Astrocyte of the spinal cord (primary cell): ENCODE results near the gene CLDN6.
A peak's percentile ranks its signal among the peaks of the same experiment; 100 is the strongest.

Experiments
- DNase-seq: peaks from one replicate; pipeline ENCODE4 v3.0.0; 2011; ENCODE audit warnings: low read depth, low spot score
- H3K4me3 ChIP-seq: 2 replicates; pipeline ENCODE4 v1.5.1; 2011; ENCODE audit warnings: low read depth, mild to moderate bottlenecking, low read length, moderate library complexity
- in situ Hi-C: cut with HindIII; loops from 2 replicates; pipeline ENCODE4 v1.10.0; 2017; ENCODE audit warnings: low sequenced_read_pairs
- TF ChIP-seq, protein P1 (sequence below): IDR thresholded peaks from 2 replicates; pipeline ENCODE4 v1.5.1; 2012; ENCODE audit warnings: low read depth, mild to moderate bottlenecking, low read length, inconsistent platforms

CLDN6 gene

GRCh38 chr16:2968738-2969544, 49.0 kb downstream of the CLDN6 start, which contains the start of gene PAQR4:
Gene PAQR4 (plus strand): TSS chr16:2969348. CDS start chr16:2969675, 327 bp downstream.
- peak within 1 kb of the TSS; percentile 47 for H3K4me3 ChIP-seq
- TF ChIP-seq, protein P1, sequence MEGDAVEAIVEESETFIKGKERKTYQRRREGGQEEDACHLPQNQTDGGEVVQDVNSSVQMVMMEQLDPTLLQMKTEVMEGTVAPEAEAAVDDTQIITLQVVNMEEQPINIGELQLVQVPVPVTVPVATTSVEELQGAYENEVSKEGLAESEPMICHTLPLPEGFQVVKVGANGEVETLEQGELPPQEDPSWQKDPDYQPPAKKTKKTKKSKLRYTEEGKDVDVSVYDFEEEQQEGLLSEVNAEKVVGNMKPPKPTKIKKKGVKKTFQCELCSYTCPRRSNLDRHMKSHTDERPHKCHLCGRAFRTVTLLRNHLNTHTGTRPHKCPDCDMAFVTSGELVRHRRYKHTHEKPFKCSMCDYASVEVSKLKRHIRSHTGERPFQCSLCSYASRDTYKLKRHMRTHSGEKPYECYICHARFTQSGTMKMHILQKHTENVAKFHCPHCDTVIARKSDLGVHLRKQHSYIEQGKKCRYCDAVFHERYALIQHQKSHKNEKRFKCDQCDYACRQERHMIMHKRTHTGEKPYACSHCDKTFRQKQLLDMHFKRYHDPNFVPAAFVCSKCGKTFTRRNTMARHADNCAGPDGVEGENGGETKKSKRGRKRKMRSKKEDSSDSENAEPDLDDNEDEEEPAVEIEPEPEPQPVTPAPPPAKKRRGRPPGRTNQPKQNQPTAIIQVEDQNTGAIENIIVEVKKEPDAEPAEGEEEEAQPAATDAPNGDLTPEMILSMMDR = no peak
- peak; percentile 85 for DNase-seq
- in situ Hi-C loops = no loop called here

DNA sequence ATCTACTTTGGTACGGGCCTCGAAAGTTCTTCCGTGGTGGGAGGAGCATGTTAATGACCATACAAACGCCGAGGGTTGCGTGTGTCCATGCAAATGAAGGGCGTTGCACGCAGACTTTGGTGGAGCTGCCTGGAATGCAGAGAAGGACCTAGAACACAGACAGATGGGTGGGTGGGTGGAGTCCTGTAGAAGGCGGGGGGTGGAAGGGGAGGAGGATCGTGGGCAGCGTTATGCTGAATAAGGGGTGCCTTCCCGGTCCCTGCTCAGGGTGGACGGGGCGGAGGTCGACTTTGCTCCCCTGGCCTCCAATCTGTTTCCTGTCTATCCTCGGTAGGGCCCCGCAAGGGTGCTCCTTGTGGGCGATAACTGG, 49.6 kb downstream of the CLDN6 start:
- TF ChIP-seq, protein P1 = no peak
- H3K4me3 ChIP-seq = no peak overlapping the region
- DNase-seq = no peak
- in situ Hi-C loops = no loop called here

DNA sequence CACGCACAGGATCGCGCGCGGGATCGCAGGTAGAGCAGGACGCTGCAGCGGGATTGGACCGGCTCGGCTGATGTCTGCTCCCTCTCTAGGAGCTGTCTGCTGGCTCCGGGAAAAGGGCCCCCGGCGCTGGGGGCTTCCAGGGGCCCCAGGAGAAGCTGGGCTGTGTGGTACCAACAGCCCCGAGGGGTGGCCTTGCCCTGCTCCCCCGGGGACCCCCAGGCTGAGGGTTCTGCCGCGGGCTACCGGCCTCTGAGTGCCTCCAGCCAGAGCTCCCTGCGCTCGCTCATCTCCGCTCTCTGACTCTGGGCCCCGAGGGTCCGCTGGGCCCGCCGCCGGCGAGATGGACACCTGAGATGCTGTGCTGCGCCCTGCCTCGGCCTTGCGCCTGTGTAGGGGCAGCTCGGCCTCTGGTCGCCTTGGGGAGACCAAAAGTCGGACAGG, 50.2 kb downstream of the CLDN6 start:
- in situ Hi-C loops = no loop called here
- DNase-seq = no peak
- no peak overlapping the region for H3K4me3 ChIP-seq
- TF ChIP-seq, protein P1 = no peak

DNA sequence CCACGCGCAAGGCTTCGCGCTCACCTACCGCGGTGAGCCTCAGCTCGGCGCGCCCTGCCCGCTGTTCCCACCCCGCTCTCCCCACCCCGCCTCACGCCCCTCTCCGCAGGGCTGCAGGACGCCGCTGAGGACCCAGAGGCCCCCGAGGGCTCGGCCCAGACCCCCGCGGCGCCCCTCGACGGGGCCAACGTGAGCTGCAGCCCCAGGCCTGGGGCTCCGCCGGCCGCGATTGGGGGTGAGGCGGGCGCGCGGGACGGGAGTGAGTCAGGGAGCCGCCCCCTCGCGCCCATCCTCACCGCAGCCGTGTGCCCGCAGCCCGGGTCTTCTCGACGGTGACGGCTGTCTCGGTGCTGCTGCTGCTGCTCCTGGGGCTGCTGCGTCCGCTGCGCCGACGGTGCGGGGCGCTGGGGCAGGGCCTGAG, 50.8 kb downstream of the CLDN6 start:
- TF ChIP-seq, protein P1 = no peak
- no peak for DNase-seq
- in situ Hi-C loops = no loop called here
- H3K4me3 ChIP-seq = no peak overlapping the region

DNA sequence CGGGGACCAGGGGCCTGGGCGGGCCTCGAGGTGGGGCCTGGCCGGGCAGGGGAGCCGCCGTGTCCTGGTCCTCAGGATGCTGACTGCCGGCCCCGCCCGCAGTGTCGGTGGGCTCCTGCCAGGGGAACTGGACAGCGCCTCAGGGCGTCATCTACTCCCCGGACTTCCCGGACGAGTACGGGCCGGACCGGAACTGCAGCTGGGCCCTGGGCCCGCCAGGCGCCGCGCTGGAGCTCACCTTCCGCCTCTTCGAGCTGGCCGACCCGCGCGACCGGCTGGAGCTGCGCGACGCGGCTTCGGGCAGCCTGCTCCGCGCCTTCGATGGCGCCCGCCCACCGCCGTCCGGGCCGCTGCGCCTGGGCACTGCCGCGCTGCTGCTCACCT, 51.2 kb downstream of the CLDN6 start:
- no peak for DNase-seq
- in situ Hi-C loops = no loop called here
- TF ChIP-seq, protein P1 = no peak
- H3K4me3 ChIP-seq = no peak overlapping the region

DNA sequence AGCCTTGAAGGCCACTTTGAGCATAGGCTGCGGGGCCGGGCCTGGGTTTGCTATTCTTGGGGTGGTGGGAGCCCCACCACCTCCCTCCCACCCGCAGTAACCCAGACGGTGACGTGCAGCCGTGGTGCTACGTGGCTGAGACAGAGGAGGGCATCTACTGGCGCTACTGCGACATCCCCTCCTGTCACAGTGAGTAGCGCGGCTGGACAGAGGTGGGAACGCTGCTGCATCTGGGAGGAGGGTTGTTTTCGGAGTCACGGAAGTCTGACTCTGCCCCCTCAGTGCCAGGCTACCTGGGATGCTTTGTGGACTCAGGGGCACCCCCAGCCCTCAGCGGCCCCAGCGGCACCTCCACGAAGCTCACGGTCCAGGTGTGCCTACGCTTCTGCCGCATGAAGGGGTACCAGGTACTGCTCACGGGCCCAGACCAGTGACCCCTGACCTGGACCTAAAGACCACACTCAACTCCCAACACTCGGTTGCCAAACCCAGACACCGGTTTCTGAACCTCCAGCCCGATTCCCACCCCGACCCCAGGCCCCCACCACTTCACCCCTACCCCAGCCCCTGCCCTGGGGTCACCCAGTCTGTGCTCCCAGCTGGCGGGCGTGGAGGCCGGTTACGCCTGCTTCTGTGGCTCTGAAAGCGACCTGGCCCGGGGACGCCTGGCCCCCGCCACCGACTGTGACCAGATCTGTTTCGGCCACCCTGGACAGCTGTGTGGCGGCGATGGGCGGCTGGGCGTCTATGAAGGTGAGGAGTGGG, 51.8 kb downstream of the CLDN6 start:
- H3K4me3 ChIP-seq = no peak overlapping the region
- DNase-seq = no peak
- TF ChIP-seq, protein P1 = no peak
- in situ Hi-C loops = no loop called here
